ENCODE data around the gene TTC4.
A peak's percentile ranks its signal among the peaks of the same experiment; 100 is the strongest.

Gene TTC4, protein sequence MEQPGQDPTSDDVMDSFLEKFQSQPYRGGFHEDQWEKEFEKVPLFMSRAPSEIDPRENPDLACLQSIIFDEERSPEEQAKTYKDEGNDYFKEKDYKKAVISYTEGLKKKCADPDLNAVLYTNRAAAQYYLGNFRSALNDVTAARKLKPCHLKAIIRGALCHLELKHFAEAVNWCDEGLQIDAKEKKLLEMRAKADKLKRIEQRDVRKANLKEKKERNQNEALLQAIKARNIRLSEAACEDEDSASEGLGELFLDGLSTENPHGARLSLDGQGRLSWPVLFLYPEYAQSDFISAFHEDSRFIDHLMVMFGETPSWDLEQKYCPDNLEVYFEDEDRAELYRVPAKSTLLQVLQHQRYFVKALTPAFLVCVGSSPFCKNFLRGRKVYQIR

DNA sequence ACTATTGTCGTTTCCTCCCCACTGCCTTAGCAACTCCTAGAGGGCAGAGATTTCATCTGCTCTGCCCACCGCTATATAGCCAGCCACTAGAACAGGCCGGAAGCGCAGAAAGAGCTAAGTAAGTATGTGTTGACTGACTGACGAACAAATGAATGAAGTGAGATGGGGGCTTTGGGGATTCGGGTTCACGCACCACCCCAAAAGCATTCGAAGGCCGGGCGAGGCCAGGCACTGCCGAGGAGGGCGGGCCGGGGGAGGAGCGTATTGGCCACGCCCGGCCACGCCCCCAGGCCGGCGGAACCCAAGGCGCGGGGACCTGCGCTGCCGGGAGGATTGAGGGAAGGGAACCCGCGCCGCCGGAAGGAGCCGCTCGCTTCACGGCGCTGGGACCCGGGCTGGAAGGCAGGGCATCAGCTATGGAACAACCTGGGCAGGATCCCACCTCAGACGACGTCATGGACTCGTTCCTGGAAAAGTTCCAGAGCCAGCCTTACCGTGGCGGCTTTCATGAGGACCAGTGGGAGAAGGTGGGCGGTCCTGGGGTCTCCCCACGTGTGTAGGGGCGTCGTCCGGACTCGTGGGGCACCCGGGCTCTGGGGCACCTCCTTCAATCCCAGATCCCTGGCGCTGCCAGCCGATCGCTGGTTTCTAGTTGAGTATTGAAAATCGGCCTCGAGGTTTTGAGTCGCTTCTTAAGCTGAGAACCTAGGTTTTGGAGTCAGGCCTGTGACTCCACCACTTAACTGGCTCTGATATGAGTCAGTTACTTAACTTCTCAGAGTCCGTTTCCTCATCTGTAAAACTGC lies at the start of gene TTC4:
TTC4 (plus strand) TSS at position 369 of the 806 bp plus-strand sequence; CDS start at position 417, 48 bp downstream.
- H3K27ac ChIP-seq, result peak within 1 kb of the TSS; percentile 64
- TF ChIP-seq, protein P1, sequence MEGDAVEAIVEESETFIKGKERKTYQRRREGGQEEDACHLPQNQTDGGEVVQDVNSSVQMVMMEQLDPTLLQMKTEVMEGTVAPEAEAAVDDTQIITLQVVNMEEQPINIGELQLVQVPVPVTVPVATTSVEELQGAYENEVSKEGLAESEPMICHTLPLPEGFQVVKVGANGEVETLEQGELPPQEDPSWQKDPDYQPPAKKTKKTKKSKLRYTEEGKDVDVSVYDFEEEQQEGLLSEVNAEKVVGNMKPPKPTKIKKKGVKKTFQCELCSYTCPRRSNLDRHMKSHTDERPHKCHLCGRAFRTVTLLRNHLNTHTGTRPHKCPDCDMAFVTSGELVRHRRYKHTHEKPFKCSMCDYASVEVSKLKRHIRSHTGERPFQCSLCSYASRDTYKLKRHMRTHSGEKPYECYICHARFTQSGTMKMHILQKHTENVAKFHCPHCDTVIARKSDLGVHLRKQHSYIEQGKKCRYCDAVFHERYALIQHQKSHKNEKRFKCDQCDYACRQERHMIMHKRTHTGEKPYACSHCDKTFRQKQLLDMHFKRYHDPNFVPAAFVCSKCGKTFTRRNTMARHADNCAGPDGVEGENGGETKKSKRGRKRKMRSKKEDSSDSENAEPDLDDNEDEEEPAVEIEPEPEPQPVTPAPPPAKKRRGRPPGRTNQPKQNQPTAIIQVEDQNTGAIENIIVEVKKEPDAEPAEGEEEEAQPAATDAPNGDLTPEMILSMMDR (IDR thresholded peaks at IDR 0.05), result no peak
- TF ChIP-seq ZFX (IDR thresholded peaks at IDR 0.05; ENCODE audit: borderline replicate concordance), result no peak

DNA sequence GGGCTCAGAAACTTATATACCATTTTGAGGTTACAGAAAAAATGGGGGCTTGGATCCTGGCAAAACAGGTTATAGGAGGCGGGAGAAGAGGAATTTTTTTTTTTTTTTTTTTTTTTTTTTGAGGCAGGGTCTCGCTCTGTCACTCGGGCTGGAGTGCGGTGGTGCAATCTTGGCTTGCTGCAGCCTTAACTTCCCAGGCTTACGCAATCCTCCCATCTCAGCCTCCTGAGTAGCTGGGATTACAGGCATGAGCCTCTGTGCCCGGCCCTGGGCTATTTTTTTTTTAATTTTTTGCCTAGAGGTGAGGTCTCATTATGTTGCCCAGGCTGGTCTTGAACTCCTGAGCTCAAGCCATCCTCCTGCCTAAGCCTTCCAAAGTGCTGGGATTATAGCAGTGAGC lies 49.3 kb upstream of the TTC4 start:
- TF ChIP-seq, protein P1 (IDR thresholded peaks at IDR 0.05), result no peak
- TF ChIP-seq ZFX (IDR thresholded peaks at IDR 0.05; ENCODE audit: borderline replicate concordance), result no peak
- no peak overlapping the region for H3K27ac ChIP-seq

DNA sequence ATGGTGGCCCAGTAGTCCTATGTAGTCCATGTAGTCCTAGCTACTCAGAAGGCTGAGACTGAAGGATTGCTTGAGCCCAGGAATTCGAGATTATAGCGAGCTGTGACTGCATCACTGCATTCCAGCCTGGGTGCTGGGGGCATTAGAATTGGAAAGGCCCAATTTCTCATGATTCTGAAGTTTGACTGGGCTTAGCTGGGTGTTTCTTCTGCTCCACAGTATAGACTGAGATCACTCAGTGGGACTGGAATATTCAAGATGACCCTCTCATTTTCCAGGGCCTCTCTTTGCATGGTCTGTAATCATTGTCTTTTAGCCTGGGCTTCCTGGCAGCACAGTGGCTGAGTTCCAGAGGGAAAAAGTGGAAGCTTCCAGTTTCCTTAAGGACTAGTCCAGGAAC lies 47.9 kb upstream of the TTC4 start:
- no peak overlapping the region for H3K27ac ChIP-seq
- TF ChIP-seq ZFX (IDR thresholded peaks at IDR 0.05; ENCODE audit: borderline replicate concordance), result no peak
- TF ChIP-seq, protein P1 (IDR thresholded peaks at IDR 0.05), result no peak

DNA sequence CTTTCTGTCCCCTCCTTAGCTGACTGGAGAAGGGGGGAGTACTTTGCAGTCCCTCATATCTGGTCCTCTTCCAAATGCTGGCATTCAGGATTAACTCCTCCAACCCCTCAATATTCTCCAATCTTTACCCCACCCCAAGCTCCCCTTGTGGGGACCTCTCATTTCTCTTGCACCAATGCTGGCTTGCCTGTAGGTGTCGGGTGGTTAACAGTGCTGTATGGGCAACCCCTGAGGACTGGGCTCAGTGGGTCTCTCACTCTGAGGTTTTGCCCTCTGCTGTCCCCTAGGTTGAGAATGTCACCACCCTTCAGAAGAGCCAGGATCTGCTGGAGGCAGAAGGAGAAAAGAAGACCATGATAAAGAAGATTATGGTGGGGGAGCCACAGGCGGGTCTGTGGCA lies 47.1 kb upstream of the TTC4 start:
- no peak for TF ChIP-seq ZFX (IDR thresholded peaks at IDR 0.05; ENCODE audit: borderline replicate concordance)
- TF ChIP-seq, protein P1 (IDR thresholded peaks at IDR 0.05), result no peak
- H3K27ac ChIP-seq, result no peak overlapping the region

DNA sequence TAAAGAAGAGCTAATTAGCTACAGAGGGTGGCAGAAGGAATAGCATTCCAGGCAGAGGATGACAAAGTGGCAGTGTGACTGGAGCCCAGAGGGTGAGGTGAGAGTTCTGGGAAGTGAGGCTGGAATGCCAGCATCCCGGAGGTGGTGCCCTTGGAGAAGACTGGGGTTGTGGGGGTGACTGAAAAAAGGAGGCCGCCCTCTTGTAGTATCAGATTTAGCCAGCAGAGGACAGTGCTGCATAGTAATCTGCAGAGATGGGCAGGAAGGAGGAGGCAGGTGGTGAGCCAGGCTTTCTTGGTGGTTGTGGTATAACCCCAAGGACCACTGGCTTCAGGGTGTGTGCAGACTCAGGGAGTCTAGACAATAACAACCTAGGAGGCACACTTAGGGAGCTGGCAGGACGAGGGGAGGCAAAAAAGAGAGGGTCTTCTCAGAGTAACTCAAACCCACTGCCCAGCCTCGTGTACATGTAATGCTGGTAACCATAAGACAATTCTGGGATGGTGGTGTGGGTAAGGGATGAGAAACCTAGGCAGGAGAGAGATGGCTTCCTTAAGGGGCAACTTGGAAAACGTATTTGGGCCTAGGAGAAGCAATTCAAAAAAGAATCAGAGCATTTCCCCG lies 43.6 kb upstream of the TTC4 start:
- no peak for TF ChIP-seq ZFX (IDR thresholded peaks at IDR 0.05; ENCODE audit: borderline replicate concordance)
- TF ChIP-seq, protein P1 (IDR thresholded peaks at IDR 0.05), result peak; percentile 87
- no peak overlapping the region for H3K27ac ChIP-seq

DNA sequence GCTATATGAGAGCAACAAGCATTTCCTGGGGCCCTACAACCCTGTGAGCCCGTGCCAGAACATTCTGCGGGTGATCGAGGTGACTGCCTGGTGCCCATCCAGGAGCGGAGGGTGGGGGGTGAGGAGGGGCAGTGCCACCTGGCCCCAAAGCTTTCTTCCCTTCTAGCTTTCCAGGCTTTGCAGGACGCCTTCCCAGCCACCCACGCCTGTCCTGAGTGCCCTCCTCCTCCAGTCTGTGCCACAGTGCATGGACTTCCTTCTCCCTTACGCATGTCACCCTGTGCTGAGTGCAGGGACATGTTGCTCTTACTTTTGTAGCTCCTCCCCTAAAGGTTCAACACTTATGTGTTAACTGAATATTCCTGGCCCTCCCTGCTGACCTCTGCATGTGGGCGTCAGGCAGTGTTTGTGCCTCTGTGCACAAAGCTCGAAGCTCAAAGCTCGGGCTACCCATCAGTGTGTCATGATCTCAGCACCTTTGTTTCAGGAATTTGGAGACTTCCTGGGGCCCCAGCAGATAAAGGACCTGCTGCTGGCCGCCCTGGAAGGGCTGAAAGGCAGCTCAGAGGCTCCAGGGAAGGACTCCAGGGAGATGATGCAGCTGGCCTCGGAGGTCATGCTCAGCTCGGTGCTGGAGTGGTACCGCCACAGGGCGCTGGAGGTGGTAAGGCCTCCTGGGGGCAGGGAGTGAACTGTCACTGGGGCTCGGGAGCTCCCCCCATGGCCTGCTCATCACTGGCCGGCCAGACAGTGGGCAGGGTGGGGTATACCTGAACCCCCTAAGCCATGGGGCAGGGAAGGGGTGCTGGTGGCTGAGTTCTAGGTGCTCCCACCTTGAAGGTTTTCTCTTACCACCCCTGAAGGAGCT lies 36.7 kb upstream of the TTC4 start:
- no peak overlapping the region for H3K27ac ChIP-seq
- TF ChIP-seq, protein P1 (IDR thresholded peaks at IDR 0.05), result no peak
- no peak for TF ChIP-seq ZFX (IDR thresholded peaks at IDR 0.05; ENCODE audit: borderline replicate concordance)

Data from 22Rv1 (cell line).